ENCODE results near the gene ECHDC3.

ECHDC3 gene

DNA sequence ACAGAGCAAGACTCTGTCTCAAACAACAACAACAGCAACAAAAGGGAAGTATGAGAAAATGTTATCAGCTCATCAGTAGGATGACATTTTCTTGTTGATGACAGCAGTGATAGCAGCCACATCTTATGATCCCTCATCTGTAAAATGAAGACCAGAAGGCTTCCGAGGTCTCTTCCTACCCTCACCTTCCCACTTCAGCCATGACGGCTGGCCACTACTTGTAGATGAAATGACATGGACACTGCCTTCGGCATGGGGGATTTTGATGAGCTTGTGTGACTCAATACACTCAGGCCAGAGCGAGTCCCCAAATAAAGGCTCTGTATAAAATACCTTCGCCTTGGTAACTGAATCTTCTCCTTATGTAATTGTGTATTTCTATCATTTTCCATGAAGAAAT lies 6.7 kb downstream of the ECHDC3 start:
- DNase-seq (ENCODE audit: low spot score) = no peak

DNA sequence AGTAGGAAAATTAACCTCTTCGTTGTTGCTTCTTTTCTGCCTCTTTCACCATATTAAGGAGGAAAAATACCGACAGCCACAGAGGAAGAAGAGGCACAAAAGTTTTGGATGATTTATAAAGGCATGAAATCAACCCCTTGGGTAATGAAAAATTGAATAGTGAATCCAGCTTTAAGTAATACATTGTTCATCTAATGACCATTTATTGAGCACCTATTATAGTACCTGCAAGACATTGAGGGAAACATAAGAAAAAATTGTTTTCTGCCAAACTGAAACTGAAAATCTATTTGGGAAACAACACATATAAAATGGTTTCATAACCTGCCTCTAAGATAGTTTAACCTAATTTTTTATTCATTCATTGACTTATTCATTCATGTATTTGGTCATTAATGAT lies 8.2 kb downstream of the ECHDC3 start:
- DNase-seq (ENCODE audit: low spot score) = no peak

- DNase-seq (ENCODE audit: low spot score) = no peak
Observed at GRCh38 chr10:11754173-11754572, 12.0 kb downstream of the ECHDC3 start.

- DNase-seq (ENCODE audit: low spot score) = no peak
Observed at GRCh38 chr10:11754620-11755019, 12.4 kb downstream of the ECHDC3 start.

GRCh38 chr10:11755512-11756263 lies 13.5 kb downstream of the ECHDC3 start:
- no peak for DNase-seq (ENCODE audit: low spot score)

DNA sequence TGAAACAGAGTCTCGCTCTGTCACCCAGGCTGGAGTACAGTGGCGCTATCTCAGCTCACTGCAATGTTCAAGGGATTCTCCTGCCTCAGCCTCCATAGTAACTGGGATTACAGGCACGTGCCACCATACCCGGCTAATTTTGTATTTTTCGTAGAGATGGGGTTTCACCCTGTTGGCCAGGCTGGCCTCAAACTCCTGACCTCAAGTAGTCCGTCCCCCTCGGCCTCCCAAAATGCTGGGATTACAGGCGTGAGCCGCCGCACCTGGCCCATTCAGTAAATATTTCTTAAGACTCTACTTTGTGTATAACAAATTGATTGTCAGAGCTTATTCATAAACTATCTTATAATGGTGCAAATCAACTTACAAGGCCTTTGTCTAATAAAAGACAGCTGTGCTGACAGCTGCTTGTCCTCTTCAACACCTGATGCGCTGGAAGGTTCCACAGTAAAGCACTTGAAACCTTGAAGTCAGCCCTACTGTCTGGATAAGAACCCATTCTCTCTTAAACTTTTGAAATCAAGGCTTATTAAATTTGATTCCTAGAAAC lies 14.7 kb downstream of the ECHDC3 start:
- no peak for DNase-seq (ENCODE audit: low spot score)

DNA sequence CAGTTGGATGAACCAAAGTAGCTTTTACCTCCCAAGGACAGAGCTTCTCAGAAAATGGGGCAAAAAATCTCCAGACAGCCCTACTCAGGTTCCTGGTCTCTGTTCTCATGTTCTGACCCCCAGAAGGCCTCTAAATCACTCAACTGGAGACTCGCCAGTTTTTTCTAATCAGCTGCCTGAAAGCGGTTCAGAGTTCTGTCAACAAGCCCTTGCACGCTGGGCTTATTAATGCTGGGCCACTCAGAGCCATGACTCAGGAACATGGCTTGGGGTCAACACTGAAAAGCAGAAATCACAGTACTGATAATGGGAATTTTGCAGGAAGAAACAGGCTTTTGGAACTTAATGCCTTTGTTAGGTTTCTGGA lies 15.3 kb downstream of the ECHDC3 start:
- no peak for DNase-seq (ENCODE audit: low spot score)

DNA sequence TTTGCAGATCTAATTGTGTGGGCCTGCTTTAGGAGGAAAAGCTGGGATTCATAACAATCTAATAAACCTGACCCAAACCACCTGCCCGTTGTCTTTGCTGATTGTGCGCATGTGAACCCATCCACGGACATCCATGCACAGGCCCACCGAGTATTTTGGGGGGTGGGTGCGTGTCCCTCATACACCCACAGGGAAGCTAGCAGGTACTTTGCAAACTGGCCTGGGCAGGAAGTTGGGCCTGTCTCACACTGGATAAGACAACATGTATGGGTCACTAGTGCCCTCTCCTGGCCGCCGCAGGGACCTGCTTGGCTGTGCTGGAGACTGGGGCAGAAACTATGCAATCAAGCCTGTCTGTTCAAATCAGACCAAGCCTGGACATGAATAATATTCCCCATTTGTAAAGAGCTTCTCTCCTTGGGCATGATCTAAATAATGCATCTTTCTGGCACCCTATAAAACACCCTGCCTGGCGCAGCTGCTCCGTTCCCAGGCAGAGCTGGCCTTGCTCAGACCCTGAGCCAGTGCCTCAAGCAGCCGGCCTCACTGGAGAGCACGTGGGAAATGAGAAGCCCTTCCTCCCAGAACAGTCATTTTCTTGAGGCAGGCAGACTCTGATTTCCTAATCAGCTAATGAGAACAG lies 15.8 kb downstream of the ECHDC3 start:
- DNase-seq (ENCODE audit: low spot score) = peak; percentile 72

GRCh38 chr10:11758527-11759236 lies 16.5 kb downstream of the ECHDC3 start:
- DNase-seq (ENCODE audit: low spot score) = no peak

DNA sequence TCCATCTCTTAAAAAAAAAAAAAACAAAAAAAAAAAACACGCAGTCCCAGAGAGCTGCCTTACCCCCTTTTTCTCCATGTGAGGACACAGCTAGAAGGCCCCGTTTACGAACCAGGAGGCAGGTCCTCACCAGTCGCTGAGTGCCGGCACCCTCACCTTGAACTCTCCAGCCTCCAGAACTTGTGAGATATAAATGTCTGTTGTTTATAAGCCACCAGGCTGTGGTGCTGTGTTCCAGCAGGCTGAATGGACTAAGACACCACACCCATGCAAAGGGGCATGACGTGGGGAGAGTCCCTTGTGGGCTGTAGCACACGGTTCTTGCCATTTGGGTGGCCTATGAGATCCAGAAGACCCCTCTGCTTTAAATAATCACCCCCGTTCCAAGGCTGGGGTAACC lies 17.2 kb downstream of the ECHDC3 start:
- no peak for DNase-seq (ENCODE audit: low spot score)

DNA sequence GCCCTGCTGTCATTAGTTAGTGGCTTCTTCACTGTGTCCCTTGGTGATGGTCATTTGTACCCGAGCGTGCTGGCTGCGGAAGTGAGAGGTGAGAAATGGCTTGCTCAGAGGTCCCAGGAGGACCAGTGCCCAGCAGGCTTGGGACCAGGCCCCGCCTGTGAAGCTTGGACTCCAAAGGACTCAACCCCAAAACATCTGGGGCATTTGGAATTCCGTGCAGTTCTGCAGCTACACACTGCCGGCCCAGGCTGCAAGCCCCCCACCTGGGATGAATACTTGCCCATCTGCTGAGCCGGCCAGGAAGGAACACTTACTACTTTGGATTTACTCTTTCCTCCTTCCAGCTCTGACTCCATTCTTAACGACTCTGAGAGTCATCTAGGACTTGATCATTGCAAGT lies 18.0 kb downstream of the ECHDC3 start:
- DNase-seq (ENCODE audit: low spot score) = no peak

DNA sequence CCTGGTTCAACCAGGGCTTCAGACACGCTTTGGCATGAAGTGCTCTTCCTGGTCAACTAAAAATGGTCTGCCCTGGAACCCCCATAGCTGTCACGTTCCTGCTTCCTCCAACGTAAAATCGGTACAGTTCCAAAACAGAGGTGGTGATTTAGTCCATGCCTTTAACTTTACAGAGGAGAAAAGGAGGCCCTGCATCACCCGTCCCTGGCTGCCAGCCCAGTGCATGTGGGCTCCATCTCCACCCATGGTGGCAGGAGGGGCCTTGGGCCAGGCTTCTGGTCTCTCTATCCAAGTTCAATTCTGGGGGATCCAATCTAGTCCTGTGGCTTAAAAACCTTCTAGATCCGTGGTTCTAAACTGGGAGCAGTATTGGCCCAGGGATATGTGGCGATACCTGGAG lies 18.7 kb downstream of the ECHDC3 start:
- DNase-seq (ENCODE audit: low spot score) = no peak

DNA sequence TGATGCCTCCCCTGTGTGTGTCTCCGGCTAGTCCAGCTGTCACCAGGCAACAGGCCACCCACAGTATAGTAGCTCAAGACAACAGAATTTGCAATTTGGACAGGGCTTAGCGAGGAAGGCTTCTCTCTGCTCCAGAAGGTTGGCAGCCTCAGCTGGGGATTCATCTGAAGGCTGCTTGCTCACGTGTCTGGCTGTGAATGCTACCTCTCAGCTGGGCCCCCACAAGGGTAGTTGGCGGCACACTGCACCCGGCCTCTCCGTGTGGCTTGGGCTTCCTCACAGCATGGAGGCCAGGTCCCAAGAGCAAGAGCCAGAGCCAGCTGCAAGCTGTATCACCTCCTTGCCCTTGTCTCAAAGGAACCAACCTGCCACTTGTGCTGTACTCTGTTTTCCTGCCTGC lies 19.2 kb downstream of the ECHDC3 start:
- no peak for DNase-seq (ENCODE audit: low spot score)

DNA sequence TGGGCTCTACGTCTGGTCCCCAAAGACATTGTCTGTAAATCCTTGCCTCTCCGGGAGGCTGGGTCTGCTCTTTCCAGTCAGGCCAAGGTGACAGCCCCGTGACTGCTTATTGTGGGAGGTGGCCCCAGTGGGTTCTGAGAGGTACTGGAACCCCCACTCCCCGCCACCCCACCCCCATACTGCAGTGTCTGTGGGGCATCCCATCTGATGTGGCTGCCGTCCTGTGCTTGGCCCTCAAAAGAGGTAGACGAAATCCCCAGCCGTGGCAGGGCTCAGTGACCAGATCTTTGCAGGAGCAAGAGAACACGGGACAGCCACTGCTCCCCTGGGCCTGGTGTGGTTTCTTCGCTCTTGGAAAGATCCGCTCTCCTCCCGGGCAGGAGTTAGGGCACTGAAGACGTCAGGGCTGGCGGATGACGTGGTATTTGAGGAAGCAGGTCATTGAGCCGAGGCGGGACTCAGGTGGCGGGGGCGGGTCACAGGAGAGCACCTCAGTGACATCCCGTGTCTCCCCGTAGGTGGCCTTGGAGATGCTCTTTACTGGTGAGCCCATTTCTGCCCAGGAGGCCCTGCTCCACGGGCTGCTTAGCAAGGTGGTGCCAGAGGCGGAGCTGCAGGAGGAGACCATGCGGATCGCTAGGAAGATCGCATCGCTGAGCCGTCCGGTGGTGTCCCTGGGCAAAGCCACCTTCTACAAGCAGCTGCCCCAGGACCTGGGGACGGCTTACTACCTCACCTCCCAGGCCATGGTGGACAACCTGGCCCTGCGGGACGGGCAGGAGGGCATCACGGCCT lies 20.7 kb downstream of the ECHDC3 start:
- no peak for DNase-seq (ENCODE audit: low spot score)

GRCh38 chr10:11763501-11763861 lies 21.3 kb downstream of the ECHDC3 start:
- DNase-seq (ENCODE audit: low spot score) = no peak

DNA sequence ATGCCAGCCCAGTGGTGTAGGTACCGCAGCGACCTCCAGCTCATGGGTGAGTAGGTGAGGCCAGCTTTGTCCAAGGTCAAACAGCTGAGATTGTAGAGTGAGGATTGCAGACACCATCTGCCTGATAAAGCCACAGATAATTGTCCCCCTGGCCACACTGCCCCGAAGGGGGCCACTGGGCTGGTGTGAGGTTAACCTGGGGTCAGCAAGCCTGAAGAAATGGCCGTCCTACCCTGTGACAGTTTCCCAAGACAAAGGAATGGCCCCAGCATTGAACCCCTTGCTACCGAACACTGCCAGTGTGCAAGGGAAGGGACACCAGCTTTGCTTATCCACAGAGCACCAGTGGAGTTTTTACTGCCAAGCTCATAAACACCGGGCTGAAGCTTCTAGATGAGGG lies 23.0 kb downstream of the ECHDC3 start:
- no peak for DNase-seq (ENCODE audit: low spot score)

DNA sequence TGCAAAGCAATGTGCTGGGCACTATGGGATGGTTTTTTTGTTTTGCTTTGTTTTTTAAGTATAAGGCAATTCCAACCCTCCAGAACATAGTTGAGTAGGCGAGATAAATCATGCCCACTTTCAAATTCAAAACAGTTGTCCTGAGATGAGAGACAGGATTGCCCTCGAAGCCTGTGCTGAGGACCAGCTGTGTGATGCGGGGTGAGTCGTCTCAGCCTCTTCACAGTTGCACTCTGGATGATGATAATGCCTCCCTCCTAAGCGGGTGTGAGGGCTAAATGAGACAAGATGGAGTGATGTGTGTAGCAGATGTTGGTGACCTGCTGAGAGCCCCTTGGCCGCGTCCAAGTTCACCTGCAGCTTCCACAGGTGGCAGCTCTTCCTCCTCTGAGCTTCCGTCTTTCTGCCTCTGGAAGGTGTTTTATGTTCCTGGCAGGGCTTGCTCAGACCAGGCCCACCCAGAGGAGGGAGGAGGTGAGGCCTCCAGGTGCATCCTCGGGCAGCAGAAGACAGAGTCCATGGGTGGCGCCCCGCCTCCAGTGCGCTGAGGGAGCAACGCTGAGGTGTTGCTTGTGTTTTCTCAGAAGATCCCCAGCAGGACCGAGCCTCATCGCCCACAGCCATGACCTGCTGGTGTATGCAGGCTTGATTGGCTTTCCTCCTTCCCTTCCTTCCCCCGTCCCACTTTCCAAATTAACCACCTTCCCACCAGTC lies 30.6 kb downstream of the ECHDC3 start:
- no peak for DNase-seq (ENCODE audit: low spot score)

DNA sequence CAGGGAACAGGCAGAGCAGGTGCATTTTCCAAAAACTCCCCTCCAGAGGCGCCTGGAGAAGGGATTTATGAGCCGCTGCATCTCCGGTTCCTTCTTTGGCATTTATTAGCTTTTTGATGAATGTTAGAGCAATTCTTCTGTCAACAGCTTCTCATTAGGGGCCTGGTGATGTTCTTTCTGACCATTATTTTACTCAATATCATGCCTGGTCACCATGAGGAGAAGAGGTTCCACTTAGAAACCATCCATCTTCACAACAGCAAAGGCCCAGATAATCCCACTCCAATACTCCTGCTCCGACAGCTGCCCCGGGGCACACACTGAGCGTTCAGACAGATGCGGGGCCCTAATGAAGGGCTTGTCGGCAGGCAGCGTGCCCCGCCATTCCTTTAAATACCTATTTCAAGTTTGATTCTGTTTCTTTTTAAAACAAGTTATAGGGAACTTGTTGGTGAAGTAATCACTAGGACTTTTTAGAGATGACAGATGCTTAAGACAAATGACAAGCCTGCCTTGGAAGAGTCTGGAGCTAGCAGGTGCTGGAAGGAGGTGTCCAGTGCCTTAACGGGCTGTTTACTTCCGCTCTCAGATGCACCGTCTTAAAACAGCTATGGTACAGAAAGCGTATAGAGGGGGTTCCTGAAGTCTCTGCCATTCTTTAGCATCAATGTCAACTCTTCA lies 31.7 kb downstream of the ECHDC3 start:
- no peak for DNase-seq (ENCODE audit: low spot score)

DNA sequence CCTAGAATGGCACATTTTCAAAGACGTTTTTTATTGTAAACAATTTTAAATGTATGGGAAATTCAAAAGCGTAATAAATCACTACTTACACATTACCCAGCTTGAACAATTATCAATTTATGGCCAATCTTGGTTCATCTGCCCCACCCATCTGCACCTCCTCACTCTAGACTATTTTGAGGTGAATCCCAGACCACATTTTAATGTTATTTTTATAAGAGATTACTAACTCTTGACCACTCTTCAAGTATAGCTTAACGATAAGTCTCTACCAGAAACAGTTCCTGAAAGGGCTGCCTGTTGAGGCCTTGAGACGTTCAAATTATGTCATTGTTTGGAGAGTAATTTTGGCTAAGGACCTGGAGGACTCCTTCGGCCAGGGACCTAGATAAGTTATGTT lies 33.2 kb downstream of the ECHDC3 start:
- DNase-seq (ENCODE audit: low spot score) = no peak

DNA sequence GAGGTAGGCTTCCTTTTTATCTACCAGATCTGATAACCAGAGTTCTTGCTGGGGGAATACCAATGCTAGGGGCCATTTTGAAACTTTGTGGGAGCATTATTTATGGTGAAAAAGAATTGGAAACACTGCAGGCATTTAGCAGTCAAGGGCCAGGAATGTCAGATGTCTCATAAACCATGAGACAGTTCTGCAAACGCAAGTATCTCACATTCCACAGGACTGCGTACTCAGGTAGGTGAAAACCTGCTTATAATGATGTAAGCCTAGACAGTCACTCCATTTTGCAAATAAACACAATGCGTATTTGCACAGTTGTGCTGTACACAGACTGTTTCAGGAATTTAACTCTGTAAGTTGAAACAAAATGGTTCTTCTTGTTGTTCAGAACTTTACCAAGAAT lies 33.9 kb downstream of the ECHDC3 start:
- DNase-seq (ENCODE audit: low spot score) = no peak

GRCh38 chr10:11781114-11781513 lies 38.9 kb downstream of the ECHDC3 start:
- DNase-seq (ENCODE audit: low spot score) = no peak

Data from CD4-positive, alpha-beta T cell treated with Interleukin-15 for 4 hours (primary cell).